ENCODE results near the gene CXXC5. TPM values are rescaled to one million over a fixed set of nuclear protein-coding genes. Genes with fewer than 3 reads are reported as not detected.

Gene CXXC5
- total RNA-seq (2022; extraction: Qiagen RNA extraction): 15.0 to 17.5 TPM (median 15.4 TPM) in 5 replicates

GRCh38 chr5:139648205-139649081 lies at the start of gene CXXC5:
CXXC5 (plus strand) TSS chr5:139648349; CDS start chr5:139680524, 32,175 bp downstream.

Other genes with a start within 250 kb of the CXXC5 start
- 4.3 to 7.1 TPM (median 4.8 TPM) in 5 replicates for gene SPATA24, start 244.3 kb upstream of the CXXC5 start, total RNA-seq (2022; extraction: Qiagen RNA extraction)
- gene DNAJC18, start 208.8 kb upstream of the CXXC5 start, total RNA-seq (2022; extraction: Qiagen RNA extraction): 4.8 to 8.2 TPM (median 8.1 TPM) in 5 replicates
- gene ECSCR, start 185.6 kb upstream of the CXXC5 start, total RNA-seq (2022; extraction: Qiagen RNA extraction): not detected in 5 replicates
- not detected in 5 replicates for gene SMIM33, start 177.3 kb upstream of the CXXC5 start, total RNA-seq (2022; extraction: Qiagen RNA extraction)
- gene STING1, start 165.6 kb upstream of the CXXC5 start, total RNA-seq (2022; extraction: Qiagen RNA extraction): 0.66 to 0.97 TPM (median 0.91 TPM) in 5 replicates
- gene UBE2D2, start 87.0 kb upstream of the CXXC5 start, total RNA-seq (2022; extraction: Qiagen RNA extraction): 124 to 176 TPM (median 169 TPM) in 5 replicates
- 0.02 to 0.03 TPM (median 0.03 TPM) in 3 of 5 replicates, not detected in the others for gene PSD2, start 147.5 kb downstream of the CXXC5 start, total RNA-seq (2022; extraction: Qiagen RNA extraction)